Measurements from ENCODE around the gene PGLYRP2. TPM values are rescaled to one million over a fixed set of nuclear protein-coding genes. Genes with fewer than 3 reads are reported as not detected.

The PGLYRP2 gene, protein sequence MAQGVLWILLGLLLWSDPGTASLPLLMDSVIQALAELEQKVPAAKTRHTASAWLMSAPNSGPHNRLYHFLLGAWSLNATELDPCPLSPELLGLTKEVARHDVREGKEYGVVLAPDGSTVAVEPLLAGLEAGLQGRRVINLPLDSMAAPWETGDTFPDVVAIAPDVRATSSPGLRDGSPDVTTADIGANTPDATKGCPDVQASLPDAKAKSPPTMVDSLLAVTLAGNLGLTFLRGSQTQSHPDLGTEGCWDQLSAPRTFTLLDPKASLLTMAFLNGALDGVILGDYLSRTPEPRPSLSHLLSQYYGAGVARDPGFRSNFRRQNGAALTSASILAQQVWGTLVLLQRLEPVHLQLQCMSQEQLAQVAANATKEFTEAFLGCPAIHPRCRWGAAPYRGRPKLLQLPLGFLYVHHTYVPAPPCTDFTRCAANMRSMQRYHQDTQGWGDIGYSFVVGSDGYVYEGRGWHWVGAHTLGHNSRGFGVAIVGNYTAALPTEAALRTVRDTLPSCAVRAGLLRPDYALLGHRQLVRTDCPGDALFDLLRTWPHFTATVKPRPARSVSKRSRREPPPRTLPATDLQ
- not detected for total RNA-seq

GRCh38 chr19:15479391-15480345 lies at the start of gene PGLYRP2:
PGLYRP2 (minus strand) TSS chr19:15479501; CDS start chr19:15479371, 130 bp downstream.
- TF ChIP-seq EP300 (IDR thresholded peaks at IDR 0.05) (no peak), POLR2AphosphoS5 (IDR thresholded peaks at IDR 0.05) (no peak), CTCF (IDR thresholded peaks at IDR 0.05) (no peak)
- Histone ChIP-seq H3K9me3 (peaks cover 0 to 5% (median 0%) of the 10 kb centered on the region in 4 donors), H3K4me1 (no peaks in the 10 kb centered on the region), H3K4me3 (no peak within 1 kb of the TSS), H3K27ac (replicated peaks in 1 of 4) (no peak within 1 kb of the TSS), H3K36me3 (no peaks in the 10 kb centered on the region), H3K27me3 (no peaks in the 10 kb centered on the region)
- intact Hi-C loops (cut with DNase I): no loop called here
- WGBS: 25% methylated on average over 2 of the region's 16 CpGs
- DNase-seq (ENCODE audit: extremely low spot score): no peak

GRCh38 chr19:15527705-15528104 lies 48.4 kb upstream of the PGLYRP2 start:
- Histone ChIP-seq H3K9me3 (peaks cover 0 to 6% (median 0%) of the 10 kb centered on the region in 4 donors), H3K27ac (replicated peaks in 1 of 4) (no peak overlapping the region), H3K27me3 (peaks cover 0 to 54% (median 0%) of the 10 kb centered on the region in 4 donors), H3K36me3 (no peaks in the 10 kb centered on the region), H3K4me3 (no peak overlapping the region), H3K4me1 (no peaks in the 10 kb centered on the region)
- WGBS: 76% methylated on average over 2 of the region's 3 CpGs
- DNase-seq (ENCODE audit: extremely low spot score): no peak
- TF ChIP-seq POLR2A (IDR thresholded peaks at IDR 0.05; ENCODE audit: low read depth): no peak
- TF ChIP-seq EP300 (IDR thresholded peaks at IDR 0.05): no peak
- TF ChIP-seq POLR2AphosphoS5 (IDR thresholded peaks at IDR 0.05): no peak
- TF ChIP-seq CTCF (IDR thresholded peaks at IDR 0.05): no peak
- intact Hi-C loops (cut with DNase I): no loop called here

DNA sequence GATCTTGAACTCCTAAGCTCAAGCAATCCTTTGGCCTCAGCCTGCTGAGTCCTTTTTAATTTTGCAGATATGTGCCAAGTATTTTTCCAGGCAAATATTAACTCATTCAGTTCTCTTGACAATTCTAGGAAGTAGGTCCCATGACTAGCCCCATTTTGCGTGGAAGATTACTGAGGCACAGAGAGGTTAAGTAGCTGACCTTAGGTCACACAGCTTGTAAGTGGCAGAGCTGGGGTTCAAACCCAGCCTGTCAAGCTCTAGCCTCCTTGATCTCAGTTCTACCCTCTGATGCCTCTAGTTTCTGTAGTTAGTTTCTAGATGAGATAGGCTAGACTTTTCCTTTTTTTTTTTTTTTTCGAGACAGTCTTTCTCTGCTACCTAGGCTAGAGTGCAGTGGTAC lies 47.1 kb upstream of the PGLYRP2 start:
- 81% methylated on average over 2 of the region's 2 CpGs for WGBS
- Histone ChIP-seq H3K4me1 (no peaks in the 10 kb centered on the region), H3K4me3 (no peak overlapping the region), H3K36me3 (no peaks in the 10 kb centered on the region), H3K9me3 (peaks cover 0 to 6% (median 0%) of the 10 kb centered on the region in 4 donors), H3K27me3 (peaks cover 0 to 59% (median 0%) of the 10 kb centered on the region in 4 donors), H3K27ac (replicated peaks in 1 of 4) (no peak overlapping the region)
- TF ChIP-seq POLR2A (IDR thresholded peaks at IDR 0.05; ENCODE audit: low read depth) (no peak), CTCF (IDR thresholded peaks at IDR 0.05) (no peak), POLR2AphosphoS5 (IDR thresholded peaks at IDR 0.05) (no peak), EP300 (IDR thresholded peaks at IDR 0.05) (no peak)
- intact Hi-C loops (cut with DNase I): no loop called here
- DNase-seq (ENCODE audit: extremely low spot score): no peak

DNA sequence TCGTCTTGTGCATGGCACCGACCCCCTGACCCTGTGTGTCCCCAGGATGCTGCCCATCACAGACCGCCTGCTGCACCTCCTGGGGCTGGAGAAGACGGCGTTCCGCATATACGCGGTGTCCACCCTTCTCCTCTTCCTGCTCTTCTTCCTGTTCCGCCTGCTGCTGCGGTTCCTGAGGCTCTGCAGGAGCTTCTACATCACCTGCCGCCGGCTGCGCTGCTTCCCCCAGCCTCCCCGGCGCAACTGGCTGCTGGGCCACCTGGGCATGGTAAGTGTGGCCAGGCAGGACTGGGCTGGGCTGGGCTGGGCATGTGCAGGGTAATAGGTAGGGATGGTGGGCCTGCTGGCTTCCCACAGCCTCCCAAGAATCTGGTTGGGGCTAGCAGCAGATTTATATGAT lies 46.0 kb upstream of the PGLYRP2 start:
- intact Hi-C loops (cut with DNase I): no loop called here
- Histone ChIP-seq H3K27me3 (peaks cover 0 to 60% (median 0%) of the 10 kb centered on the region in 4 donors), H3K36me3 (no peaks in the 10 kb centered on the region), H3K27ac (replicated peaks in 1 of 4) (no peak overlapping the region), H3K9me3 (peaks cover 0 to 6% (median 0%) of the 10 kb centered on the region in 4 donors), H3K4me1 (no peaks in the 10 kb centered on the region), H3K4me3 (no peak overlapping the region)
- WGBS: 83% methylated on average over 15 of the region's 15 CpGs
- TF ChIP-seq POLR2AphosphoS5 (IDR thresholded peaks at IDR 0.05) (no peak), EP300 (IDR thresholded peaks at IDR 0.05) (no peak), POLR2A (IDR thresholded peaks at IDR 0.05; ENCODE audit: low read depth) (no peak), CTCF (IDR thresholded peaks at IDR 0.05) (no peak)
- DNase-seq (ENCODE audit: extremely low spot score): no peak

All from esophagus muscularis mucosa (tissue), 4 donors.